Activated naive CD4-positive, alpha-beta T cell (primary cell): ENCODE data around the gene SATB2.

ENCODE experiments used
- DNase-seq, 4 experiments: peaks; one replicate each; lab custom pipeline; 2025; lab: John Stamatoyannopoulos, UW

The SATB2 gene

DNA sequence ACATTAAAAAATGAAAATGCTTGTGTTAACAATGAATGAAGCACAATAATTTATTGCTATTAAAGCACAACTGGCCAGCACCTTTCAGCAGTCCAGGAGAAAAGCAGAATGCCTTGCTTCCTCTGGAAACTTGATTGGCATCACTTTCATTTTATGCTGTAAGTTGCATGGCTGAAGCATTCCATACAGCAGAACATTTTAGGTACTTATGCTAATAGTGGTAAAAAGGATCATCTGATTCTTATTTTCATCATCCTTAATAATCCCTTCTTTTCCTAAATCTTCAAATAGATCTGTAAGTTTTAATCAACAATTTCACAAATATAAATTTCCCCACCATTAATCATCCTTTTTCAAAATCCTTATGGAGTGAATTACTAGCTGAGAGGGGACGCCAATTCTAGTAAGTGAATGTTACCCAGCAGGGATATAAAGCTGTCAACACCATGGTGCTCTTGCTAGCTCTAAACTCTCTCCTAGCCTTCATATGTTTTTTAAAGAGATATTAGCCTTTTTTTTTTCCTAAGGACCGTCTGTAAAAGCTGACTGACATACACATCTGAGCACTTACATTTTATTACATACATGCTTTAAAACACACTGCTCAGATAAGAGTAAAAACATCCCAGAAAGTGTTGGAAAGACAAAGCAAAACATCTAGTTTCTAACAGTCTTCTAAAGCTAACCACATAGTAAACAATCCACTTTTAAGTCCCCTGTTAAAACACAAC, 5.3 kb downstream of the SATB2 start:
- DNase-seq: no peak

GRCh38 chr2:199449956-199450355, 7.8 kb downstream of the SATB2 start:
- no peak for DNase-seq

DNA sequence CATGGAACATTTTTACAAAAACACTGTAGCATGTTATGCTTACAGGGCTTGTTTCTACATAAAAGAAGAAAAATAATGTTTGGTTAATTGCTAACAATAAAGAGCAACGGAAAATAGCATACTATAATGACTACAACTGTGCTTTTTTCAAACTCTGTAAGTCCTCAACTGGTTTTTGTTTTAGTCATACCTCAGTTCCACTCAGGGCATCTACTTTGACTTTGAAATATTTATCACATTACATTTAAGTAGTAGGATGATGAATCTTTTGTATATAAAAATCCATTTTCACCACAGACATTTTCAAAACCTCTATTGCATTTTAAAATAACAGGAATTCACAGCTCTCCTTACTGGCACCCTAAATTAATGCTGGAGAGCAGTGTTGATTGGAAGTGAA, 8.3 kb downstream of the SATB2 start:
- DNase-seq: no peak

GRCh38 chr2:199446996-199447576, 10.7 kb downstream of the SATB2 start:
- DNase-seq: no peak

DNA sequence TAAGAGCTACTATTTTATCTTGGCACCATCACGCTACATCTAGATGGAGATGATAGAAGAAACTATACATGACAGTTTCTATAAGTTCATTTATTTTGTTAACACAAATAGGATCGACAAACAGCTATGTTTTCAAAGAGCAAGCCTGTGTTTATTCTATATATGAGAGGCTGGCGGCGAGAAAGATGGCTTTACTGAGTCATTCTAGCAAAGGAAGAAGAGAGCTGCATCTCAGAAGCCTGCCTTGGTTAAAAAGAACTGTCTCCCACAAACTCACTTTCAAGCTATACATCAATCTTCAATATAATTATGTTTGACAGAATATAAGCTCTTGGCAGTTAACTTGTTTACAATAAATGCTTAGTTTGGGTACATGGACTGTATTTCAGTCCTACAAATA, 13.0 kb downstream of the SATB2 start:
- no peak for DNase-seq

DNA sequence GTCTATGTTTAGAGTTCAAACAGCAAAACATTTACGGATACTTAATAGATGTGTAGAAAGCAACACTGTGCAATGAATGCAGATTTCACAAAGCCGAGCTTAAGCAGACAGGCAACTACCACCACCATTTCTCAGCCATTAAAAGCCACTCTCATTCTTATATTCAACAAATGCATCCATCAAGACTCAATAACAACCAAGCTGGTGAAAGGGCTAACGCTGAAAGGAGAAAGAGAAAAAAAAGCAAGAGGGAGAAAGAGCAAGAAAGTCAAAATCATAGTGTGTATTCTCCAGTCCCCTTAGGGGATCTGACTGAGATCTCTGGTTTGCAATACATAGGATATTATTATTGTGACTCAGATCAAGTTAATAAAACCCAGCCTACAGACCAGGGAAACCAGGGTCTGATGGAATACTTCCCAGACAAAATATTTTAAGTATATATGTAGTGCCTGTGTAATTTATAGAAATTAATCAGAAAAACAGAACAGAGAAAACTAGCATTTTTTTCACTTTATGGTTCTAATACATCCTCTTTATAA, 14.1 kb downstream of the SATB2 start:
- no peak for DNase-seq

DNA sequence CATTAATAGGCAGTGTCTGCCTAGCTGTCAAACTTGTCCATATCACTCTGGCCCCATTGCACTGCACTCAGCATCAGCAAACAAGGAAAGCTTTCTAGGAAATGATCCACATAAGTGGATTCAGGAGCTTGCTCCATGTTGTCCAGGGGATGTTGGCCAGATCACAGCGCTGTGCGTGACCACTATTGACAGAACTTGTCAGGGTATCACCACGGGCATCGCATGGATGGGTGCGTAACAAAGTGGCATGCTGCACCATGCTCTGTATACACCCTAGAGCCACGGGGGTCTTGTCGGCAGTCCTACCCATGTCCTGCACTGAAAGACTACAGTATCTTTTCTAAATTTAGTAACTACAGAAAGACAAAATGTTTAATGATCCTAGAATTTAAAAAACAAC, 15.6 kb downstream of the SATB2 start:
- DNase-seq: no peak

GRCh38 chr2:199441759-199442158, 16.0 kb downstream of the SATB2 start:
- DNase-seq: no peak

DNA sequence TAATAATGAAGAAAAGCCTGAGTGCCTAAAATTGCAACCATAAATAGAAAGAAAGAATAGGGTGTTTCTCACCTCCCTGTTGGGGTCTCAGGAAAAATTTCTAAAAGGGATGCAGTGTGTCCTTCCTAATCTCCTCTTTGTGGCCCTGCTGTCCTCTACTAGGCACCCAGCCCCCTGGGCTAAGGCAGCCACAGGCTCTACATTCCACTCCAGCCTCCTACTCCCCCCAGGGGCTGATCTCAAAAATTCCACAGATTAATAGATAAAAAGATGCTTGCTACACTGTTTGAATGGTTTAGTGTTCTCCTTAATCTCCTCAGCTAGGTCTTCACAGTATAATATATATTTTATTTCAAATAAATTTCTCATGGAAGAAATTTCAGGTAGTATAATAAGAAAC, 17.6 kb downstream of the SATB2 start:
- no peak for DNase-seq

- no peak for DNase-seq
Observed at GRCh38 chr2:199439542-199439941, 18.2 kb downstream of the SATB2 start.

DNA sequence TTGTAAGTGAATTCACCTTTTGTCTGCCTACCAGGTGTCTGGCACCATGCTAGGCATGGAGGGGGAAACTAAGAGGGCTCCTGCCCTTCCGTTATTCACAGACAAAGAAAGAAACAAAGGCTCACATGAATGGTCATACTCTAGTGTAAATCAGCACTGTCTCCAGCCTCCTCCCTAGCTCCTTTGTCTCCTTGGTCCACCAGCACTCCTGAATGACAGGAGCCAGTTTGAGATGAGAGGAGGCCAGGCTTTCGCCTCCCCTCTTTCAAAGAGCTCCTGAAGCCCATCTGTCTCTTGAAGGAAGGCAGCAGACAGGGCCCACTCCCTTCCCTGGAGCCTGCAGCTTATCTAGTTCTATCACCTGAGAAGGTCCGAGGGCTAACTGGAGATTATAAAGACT, 18.7 kb downstream of the SATB2 start:
- DNase-seq: no peak

GRCh38 chr2:199434555-199434954, 23.2 kb downstream of the SATB2 start:
- DNase-seq: no peak

DNA sequence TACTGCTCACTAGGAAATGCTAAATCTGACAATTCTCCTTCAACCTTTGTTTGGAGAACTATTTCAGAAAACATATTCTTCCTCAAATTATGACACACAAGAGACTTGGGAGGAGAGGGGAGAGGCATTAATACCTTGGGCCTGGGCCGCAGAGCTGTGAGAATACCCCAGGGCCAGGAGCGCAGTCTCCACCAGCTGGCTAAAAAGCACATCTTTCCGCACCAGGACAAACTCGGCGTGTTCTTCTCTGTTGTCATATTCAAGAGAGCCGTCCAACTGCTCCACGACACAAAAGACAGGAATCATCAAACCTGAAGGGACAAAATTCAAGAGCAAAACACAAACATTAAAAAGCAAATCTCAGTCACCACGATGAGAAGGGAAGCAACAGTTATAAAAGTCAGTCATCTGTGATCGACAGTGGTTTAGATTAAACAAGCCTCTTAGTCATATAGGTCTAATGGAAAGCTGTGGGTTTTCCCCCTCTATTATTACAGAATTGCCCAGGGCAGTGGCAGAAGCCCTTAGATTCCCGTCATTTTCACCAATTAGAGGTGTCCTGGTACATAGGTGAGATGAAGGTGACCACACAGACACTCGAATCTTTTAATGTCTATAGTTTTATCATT, 24.4 kb downstream of the SATB2 start:
- DNase-seq: no peak

DNA sequence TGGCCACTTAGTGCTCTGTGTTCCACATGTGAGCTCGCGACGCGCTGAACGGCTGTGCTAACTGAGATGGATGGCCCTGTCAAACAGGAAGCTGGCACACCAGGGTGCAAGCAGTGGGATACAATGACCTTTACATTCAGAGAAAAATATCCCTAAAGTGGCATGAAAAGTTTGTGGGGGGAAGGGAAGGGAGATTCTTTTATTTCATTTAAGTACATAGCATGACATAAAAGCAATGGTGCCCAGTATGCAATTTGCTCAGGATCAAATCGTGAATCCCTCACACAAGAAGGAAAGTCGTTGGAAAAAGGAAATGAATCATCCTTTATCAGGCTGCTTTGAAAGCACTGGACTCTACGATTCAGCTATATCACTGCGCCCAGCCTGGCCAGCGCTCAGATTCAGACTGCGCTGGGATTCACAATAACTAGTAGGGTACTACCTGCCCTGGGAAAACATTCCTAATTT, 26.0 kb downstream of the SATB2 start:
- no peak for DNase-seq

DNA sequence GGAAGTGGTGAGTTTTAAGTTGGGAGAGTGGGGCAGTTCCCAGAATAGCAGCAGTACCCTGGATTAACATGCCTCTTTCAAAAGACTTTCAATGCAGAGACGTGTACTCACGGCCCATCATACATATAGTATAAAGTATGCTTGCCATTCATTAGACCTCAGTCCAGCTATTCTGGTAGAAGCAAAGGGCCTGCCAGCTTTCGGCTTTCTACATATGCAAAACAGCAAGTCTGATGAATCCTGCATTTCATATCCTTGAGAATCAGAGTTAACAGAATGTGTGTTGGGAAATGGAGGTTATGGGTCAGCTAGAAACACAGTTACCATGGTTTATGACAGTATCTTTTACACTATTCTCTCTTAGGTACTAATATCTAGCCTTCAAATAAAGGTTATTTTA, 27.5 kb downstream of the SATB2 start:
- no peak for DNase-seq

GRCh38 chr2:199428291-199428690, 29.4 kb downstream of the SATB2 start:
- no peak for DNase-seq

DNA sequence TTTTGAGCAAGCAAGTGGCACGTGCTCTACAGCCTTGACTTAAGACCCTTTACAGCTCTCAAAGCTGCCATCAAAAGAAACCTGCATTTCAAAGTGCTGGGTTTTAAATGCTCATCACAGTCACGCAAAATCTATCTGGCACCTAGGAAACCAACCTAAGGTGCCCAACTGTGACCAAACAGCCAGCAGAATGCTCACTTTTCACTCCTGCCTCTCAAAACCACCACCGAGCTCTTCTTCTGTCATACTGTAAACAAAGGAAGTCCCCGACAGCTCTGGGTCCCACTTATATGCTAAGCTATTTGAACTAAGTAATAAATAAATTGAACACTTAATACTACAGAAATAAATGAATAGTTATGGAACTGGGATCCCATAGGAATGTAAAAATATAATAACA, 33.6 kb downstream of the SATB2 start:
- DNase-seq: no peak

GRCh38 chr2:199419428-199419827, 38.3 kb downstream of the SATB2 start:
- DNase-seq: no peak

- no peak for DNase-seq
Observed at GRCh38 chr2:199414465-199414864, 43.3 kb downstream of the SATB2 start.

GRCh38 chr2:199414001-199414400, 43.7 kb downstream of the SATB2 start:
- no peak for DNase-seq

- no peak for DNase-seq
Observed at GRCh38 chr2:199409759-199410529, 47.8 kb downstream of the SATB2 start.

- DNase-seq: no peak
Observed at GRCh38 chr2:199407421-199407820, 50.3 kb downstream of the SATB2 start.
